Adrenal gland (tissue), 5 donors: Measurements from ENCODE around the gene CLIC6.

Source experiments
- POLR2A ChIP-seq, 2 donors: fragments of 450-650 bp; IDR thresholded peaks; one replicate each; pipeline ENCODE4 v1.6.1; 2017; ENCODE audit warnings: antibody characterized with exemption in 2 of 2, mild to moderate bottlenecking in 2 of 2, moderate library complexity in 1 of 2
- TF ChIP-seq, protein P1 (sequence below), 6 experiments: fragments of 450-650 bp in 4 of 6; fragments of 200-600 bp in 2 of 6; sonication (generic) in 1 of 6; IDR thresholded peaks; 1 replicate in 5 of 6; 2 replicates in 1 of 6; pipeline versions ENCODE4 v1.5.1 to v1.8.0; 2016 to 2021; ENCODE audit warnings: antibody characterized with exemption in 6 of 6, mild to moderate bottlenecking in 2 of 6, moderate library complexity in 1 of 6
- donor health status: DM: no; HTN: no; CAD: no.

DNA sequence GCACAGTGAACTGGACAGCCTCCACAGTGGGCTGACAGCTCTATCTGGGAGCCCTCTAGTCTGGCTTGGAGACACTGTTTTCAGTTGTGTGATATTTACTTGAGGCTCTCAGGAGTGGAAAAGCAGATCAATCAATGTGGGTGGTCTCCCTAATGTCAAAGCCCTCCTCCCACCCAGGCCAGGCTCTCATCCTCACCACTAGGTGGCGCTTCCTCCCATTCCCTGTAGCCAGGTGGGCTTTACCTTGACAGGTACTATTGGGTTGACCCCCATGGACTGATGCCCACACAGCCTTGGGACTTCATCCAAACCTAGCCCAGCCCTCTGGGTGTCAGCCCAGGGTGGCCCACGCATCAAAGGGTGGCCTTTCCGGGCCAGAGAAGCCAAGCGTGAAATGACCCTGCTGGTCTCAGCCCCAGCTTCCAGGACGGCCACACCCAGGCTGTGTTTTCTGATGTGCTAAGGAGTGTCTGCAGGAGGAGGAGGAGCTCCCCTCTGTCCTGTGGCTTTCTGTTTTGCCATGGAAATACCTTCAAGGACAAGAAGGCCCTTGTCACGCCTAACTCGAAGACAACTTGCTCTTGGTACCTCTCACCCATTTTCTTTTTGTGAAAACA is 54.0 kb downstream of the CLIC6 start:
- no peak for TF ChIP-seq POLR2A (IDR thresholded peaks at IDR 0.05)
- TF ChIP-seq, protein P1, sequence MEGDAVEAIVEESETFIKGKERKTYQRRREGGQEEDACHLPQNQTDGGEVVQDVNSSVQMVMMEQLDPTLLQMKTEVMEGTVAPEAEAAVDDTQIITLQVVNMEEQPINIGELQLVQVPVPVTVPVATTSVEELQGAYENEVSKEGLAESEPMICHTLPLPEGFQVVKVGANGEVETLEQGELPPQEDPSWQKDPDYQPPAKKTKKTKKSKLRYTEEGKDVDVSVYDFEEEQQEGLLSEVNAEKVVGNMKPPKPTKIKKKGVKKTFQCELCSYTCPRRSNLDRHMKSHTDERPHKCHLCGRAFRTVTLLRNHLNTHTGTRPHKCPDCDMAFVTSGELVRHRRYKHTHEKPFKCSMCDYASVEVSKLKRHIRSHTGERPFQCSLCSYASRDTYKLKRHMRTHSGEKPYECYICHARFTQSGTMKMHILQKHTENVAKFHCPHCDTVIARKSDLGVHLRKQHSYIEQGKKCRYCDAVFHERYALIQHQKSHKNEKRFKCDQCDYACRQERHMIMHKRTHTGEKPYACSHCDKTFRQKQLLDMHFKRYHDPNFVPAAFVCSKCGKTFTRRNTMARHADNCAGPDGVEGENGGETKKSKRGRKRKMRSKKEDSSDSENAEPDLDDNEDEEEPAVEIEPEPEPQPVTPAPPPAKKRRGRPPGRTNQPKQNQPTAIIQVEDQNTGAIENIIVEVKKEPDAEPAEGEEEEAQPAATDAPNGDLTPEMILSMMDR (IDR thresholded peaks at IDR 0.05) = peak in 5 of 6 experiments; percentile 11 to 39 (median 31)
